GM23248 (cell line): ENCODE data around the gene PAPOLA.

Source experiments
- EZH2 ChIP-seq: fragments of 200-600 bp; sonication (generic); IDR thresholded peaks from 2 replicates; pipeline ENCODE4 v1.6.1; 2018; ENCODE audit warnings: antibody characterized with exemption, mild to moderate bottlenecking; ENCODE audit not compliant: insufficient read depth, poor library complexity, severe bottlenecking
- EZH2phosphoT487 ChIP-seq: fragments of 200-600 bp; sonication (generic); IDR thresholded peaks from 2 replicates; pipeline ENCODE4 v1.6.1; 2018; ENCODE audit warnings: antibody characterized with exemption, moderate library complexity, mild to moderate bottlenecking, low read depth; ENCODE audit not compliant: insufficient read depth

DNA sequence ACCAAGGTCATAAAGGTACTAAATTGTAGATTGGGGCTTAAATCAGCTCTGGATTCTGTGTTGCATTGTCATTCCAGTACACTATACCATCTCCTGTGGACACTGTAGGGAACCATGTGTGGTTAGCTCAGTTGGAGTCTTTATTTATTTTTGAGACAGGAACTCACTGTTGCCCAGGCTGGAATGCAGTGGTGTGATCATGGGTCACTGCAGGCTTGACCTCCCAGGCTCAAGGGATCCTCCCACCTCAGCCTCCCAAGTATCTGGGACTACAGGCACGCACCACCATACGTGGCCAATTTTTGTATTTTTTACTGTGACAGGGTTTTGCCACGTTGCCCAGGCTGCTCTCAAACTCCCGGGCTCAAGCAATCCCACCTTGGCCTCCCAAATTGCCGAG is 6.7 kb downstream of the PAPOLA start:
- TF ChIP-seq EZH2 = no peak
- no peak for TF ChIP-seq EZH2phosphoT487
